Liver (tissue), 3 donors: ENCODE data around the gene SLC16A10.

Source experiments
- CTCF ChIP-seq: fragments of 150-350 bp; IDR thresholded peaks from 2 replicates; pipeline ENCODE4 v1.5.1; 2017; ENCODE audit warnings: improper control_type of control experiment, low read depth, low read length; ENCODE audit not compliant: missing input control
- EGR1 ChIP-seq, 2 donors: IDR thresholded peaks; 2 replicates each; pipeline ENCODE4 v1.6.1; 2016 to 2018; ENCODE audit warnings: antibody characterized with exemption in 2 of 2, low read depth in 2 of 2
- GABPA ChIP-seq, 2 donors: IDR thresholded peaks in 1 of 2; conservative IDR thresholded peaks in 1 of 2; 2 replicates each; pipeline ENCODE4 v1.6.1; 2016; ENCODE audit warnings: antibody characterized with exemption in 2 of 2, mild to moderate bottlenecking in 1 of 2, moderate library complexity in 1 of 2
- RAD21 ChIP-seq, 2 donors: IDR thresholded peaks; 2 replicates each; pipeline ENCODE4 v1.6.1; 2016; ENCODE audit warnings: antibody characterized with exemption in 2 of 2, mild to moderate bottlenecking in 2 of 2
- REST ChIP-seq: IDR thresholded peaks from 2 replicates; pipeline ENCODE4 v1.6.1; 2016; ENCODE audit warnings: antibody characterized with exemption, mild to moderate bottlenecking
- SP1 ChIP-seq: IDR thresholded peaks from 2 replicates; pipeline ENCODE4 v1.6.1; 2018; ENCODE audit warnings: antibody characterized with exemption, mild to moderate bottlenecking
- TAF1 ChIP-seq: conservative IDR thresholded peaks from 2 replicates; pipeline ENCODE4 v1.6.1; 2016; ENCODE audit warnings: antibody characterized with exemption, mild to moderate bottlenecking
- donor health status: healthy.
- donor health status: healthy.

- TF ChIP-seq CTCF (no peak), SP1 (no peak), GABPA (IDR thresholded peaks at IDR 0.05 in 1 of 2, conservative IDR thresholded peaks at IDR 0.05 in 1 of 2) (no peak), TAF1 (no peak), EGR1 (IDR thresholded peaks at IDR 0.05; ENCODE audit: low read depth in 2 of 2) (no peak), RAD21 (IDR thresholded peaks at IDR 0.05) (no peak), REST (no peak)
These were observed 151.3 kb downstream of the SLC16A10 start for GRCh38 chr6:111238464-111239119.
